Measurements from ENCODE around the gene DDX23.

The DDX23 gene

DNA sequence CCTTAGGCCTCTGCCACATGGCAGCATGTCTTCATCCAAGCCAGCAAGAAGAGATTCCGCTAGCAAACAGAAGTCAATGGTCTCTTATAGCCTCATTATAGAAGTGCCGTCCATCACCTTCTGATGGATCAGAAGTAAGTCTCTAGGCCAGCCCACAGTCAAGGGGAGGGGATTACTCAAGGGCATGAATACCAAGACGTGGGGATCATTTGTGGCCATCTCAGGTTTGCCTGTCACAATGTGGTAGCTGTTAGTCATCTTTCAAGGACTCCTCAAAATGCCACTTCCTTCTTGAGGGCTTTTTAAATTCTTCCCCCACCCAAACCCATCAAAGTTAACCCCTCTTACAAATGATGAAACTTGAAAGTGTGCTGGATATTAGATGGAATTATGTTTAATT, 55.0 kb downstream of the DDX23 start:
- no peak for DNase-seq (ENCODE audit: low read depth in 3 of 3)

GRCh38 chr12:48795550-48796455, 56.2 kb downstream of the DDX23 start:
- peak in 2 of 3 experiments; percentile 17 to 25 for DNase-seq (ENCODE audit: low read depth in 3 of 3)

GRCh38 chr12:48794870-48795269, 57.1 kb downstream of the DDX23 start:
- no peak for DNase-seq (ENCODE audit: low read depth in 3 of 3)

DNA sequence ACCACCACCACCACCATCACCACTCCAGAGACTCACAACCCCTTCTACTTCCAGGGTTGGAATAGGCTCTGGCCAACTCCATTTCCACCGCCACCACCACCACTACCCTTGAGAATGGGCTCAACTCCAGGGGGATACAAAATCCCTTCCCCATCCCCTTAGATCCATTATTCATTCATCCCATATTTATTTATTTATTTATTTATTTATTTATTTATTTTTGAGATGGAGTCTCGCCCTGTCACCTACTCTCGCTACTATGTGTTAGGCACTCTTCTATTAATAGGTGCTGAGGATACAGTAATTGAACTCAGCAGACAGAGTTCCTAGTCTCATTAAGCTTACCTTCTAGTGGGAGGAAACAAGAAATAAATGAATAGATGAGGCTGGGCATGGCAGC, 58.3 kb downstream of the DDX23 start:
- no peak for DNase-seq (ENCODE audit: low read depth in 3 of 3)

DNA sequence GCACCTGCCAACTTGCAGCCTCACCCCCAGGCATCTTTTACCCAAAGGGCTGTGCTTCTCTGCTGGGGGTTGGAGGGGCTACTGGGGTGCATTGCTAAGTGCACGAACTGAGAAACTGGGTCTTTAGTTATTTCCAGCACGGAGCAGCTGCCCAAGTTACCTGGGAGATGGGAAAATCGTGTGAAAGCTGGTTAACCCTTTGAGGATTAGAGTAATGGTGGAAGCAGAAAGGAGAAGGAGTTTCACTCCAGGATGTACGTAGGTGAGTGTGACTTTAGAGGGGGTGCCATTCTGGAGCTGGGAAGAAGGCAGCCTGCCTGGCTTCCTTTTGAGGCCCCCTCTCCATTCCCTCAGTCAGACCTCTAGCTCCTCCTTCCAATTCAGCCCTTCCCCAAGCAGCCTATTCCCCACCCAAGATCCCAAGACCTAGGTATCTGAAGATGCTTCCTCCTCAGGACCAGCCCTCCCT, 62.1 kb downstream of the DDX23 start:
- DNase-seq (ENCODE audit: low read depth in 3 of 3): no peak

DNA sequence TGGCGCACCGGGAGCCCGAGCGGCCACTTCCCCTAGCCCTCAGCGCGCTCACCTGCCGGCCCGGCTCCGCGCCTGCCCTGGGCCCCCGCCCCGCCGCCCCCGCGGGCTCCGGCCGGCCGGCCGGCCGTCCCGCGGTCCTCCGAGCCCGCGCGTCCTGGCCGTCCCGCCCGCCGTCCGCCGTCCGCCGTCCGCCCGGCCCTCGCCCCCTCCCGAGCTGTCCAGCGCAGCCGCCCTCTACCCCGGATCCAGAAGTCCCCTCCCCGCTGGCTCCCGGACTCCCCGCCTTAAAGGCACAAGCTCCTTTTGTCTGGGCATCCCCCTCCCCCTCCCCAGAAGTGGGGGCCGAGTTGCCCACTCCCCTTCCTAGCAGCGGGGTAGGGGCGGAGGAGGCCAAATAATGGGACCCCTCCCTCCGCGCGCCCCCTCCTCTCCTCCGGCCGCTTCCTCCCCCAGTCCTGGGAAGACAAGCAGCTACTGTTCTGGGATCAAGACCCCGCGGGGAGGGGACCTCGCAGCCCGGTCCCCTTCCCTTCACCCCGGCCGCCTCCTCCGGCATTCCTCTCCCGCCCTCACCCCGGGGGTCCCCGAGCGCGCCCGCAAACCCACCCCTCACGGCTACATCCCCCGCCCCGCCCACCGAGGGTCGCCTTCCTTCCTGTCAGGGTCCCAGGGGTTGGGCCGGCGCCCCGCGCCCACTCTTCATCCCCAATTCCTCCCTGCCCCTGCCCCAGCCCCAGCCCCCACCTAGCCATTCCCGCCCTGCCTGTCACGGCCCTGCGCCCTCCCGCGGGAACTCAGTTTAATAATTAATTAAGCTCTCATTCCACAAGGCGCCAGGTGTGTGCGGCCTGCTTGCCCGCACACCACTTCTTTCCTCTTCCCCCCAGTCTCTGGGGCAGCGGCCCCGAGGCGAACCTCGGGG, 62.8 kb downstream of the DDX23 start, which contains the start of gene ADCY6:
Gene ADCY6, minus strand, starts transcription at position 236 of the 922 bp plus-strand sequence. CDS start 5,655 bp downstream, outside the sequence.
- no peak for DNase-seq (ENCODE audit: low read depth in 3 of 3)

GRCh38 chr12:48788524-48788853, 63.5 kb downstream of the DDX23 start:
- DNase-seq (ENCODE audit: low read depth in 3 of 3): no peak

DNA sequence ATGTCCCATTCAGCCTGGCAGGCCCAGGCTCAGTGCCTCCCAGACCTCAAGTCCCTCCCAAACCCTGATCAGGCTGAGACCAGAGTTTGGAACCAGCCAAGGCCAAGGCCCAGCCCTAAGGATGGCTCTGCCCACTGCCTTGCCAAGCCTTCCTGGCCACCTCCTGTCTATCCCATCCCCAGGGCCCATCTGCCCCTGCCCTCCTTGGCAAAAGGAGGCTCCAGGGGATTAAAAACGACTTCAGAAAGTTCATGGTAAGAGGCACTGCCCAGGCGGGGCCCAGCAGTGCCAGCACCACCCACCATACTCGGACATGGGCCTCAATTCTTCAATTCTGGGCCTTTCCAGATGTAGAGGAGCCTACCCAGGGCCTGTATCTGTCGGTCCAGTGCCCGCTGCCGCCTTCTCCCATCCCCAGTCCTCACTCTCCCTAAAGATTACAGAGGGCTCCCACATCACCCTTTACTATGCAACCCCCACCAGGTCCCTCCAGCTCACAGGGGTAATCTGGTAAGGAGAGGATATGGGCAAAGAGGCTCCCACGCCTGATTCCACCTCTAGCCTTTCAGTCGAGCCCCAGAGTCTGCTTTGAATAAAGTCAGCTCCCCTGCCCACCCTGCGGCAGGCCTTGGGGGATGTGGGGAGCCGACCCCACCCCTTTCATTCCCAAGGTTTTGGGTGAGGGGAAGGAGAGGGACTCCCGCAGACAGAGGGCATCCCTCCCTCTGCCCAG, 64.0 kb downstream of the DDX23 start:
- no peak for DNase-seq (ENCODE audit: low read depth in 3 of 3)

DNA sequence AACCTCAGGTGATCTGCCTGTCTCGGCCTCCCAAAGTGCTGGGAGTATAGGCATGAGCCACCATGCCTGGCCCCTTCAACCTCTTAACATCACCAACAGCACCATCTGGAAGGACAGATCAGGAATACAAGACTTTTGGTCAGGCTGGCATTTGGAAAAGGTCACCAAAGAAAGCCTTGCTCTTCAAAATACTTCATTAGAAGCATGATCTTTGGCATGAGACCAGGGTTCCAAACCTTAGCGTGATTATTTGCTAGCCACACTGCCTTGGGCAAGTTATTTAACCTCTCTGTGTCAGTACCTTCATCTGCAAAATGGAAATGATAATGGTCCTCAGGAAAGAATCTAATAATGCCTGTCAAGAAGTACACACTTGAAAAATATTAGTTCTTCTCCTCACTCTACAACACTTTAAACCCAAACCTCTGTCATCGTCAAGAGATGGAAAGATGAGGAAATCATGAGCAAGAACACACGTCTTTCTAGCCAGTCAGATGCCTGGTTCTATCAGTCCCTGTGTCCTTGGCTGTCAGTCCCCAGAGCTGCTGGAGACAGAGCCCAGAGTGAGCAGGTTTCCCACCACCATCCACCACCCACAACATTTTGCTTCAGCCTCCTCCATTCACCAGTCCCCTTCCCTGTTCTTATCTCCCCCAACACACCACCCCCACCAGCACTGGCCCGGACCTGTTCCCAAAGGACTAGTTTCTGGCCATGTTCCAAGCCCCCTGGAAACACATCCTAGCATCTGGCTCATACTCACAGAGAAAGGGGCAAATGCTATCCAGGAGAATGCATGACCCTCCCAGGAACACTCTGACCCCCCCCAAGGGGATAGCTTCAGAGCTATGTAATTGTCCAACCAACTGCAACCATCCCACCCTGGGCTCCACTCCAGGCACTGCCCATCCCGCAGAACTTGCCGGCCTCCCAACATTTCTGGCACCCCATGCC, 65.1 kb downstream of the DDX23 start:
- no peak for DNase-seq (ENCODE audit: low read depth in 3 of 3)

- DNase-seq (ENCODE audit: low read depth in 3 of 3): no peak
Observed at GRCh38 chr12:48783432-48783831, 68.5 kb downstream of the DDX23 start.

DNA sequence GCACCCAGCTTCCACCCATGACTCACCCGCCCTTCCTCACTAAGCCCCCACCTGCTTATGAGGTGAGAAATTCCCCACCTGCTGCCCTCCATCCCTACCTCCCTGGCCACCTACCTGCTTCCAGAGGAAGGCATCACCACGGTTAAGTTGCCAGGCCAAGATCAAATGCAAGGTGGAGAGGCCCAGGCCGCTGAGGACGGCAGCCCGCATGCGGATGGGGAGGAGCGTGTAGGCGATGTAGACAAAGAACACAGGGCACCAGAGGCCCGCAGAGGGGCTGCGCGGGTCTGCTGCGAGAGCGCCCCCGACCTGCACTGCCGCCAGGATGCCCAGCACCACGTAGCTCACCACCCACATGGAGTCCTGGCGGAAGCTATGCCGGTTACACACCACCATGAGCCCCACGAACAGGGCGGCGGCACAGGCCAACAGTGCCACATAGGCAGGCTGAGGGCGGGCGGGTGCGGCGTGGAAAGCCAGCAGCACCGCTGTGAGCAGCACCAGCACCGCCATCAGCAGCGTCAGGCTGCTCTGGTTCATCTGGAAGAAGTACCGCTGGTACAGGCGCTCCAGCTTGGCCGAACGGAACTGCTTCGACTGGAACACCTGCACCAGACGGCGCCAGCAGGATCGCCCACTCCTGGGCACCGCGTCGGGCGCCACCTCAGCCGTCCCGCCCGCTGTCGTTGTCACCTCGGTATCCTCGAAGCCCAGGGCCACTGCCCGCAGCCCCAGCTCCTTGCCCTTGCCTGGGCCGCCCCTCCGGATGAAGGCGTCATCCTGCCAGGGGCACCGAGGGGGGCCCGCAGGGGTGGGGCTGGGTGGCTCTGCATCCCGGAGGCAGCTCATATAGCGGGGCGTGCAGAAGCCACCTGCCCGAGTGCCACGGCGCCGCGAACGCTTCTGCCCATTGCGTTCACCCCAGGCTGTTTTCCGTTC, 69.2 kb downstream of the DDX23 start:
- no peak for DNase-seq (ENCODE audit: low read depth in 3 of 3)

DNA sequence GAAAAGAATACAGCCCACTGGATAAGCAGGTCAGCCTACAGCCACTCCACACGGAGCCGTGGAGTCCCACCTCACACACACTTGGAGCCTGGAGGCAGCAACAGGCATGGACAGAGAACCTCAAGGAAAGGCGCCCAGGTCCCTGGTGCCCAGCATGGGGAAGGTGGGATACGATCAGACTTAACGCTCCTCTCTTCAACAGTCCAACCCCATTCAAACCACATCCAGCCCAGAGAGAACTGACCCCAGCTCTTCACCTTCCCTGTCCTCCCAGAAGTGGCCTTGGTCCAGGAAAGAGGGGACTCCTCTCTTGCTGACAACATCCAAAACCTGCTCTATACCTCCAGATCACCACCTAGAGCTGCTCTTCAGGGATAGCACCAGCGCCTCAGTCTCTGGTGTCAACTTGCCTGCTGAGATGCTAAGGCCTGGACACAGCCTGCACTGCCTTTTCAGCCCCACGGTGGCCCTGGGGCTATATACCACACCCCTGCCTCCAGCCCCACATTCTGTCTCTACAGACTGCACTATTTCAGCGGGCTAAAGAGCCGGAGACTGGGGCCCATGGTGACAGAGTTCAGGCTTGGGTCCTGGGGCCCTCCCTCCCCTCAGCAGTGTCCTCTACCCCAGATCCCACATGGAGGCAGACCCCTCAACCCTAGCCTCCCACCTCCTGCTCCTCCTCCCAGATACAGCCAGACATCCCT, 70.1 kb downstream of the DDX23 start:
- DNase-seq (ENCODE audit: low read depth in 3 of 3): no peak

DNA sequence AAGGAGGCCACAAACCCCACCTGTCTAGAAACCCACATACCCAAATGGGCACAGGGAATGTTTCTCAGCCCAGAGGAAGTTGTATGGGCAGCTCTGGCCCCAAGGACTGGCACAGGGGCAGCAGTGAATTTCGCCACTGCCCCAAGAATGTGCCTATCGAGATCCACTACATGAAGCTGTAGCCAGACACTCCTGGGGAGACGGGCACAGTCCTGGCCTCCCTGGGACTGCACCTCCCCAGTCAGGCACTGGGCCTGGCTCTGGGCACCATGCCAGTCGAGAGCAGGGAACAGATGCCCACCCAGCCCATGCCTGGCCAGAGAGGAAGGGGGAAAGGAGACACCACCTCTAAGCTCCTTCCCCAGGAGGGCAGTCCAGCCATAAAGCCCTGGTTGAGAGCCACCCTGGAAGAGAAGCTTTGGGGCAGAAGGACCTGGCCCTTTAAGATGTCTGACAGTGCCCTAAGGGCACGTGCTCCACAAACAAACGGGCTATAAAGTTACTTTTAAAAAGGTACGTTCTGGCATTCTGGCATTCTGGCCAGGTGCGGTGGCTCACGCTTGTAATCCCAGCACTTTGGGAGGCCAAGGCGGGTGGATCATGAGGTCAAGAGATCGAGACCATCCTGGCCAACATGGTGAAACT, 71.5 kb downstream of the DDX23 start:
- no peak for DNase-seq (ENCODE audit: low read depth in 3 of 3)

DNA sequence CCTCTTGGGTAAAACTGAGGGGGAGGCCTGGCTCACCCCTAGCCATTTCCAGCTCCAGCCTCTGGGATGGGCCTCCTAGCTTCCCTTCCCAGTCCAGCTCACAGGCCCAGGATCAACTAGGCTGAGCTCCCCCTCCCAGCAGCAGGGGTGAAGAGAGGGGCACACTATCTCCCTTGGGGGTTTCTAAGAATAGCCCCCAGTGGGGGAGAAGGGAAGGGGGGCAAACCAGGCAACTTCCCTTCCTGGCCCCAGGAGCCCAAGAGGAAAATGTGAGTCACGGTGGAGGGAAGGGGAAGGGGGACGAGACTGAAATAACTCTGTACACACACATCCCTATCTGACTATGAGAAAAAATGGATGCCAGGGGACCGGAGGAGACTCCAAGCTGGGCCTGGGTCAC, 72.1 kb downstream of the DDX23 start:
- DNase-seq (ENCODE audit: low read depth in 3 of 3): no peak
